GM12891 (cell line): ENCODE results near the gene NPM3.

ENCODE experiments used
- PAX5 ChIP-seq: IDR thresholded peaks from 2 replicates; pipeline ENCODE4 v1.6.1; 2011; ENCODE audit warnings: low read length, moderate library complexity, mild to moderate bottlenecking; ENCODE audit not compliant: insufficient read depth, severe bottlenecking
- POLR2A ChIP-seq: IDR thresholded peaks from 2 replicates; pipeline ENCODE4 v1.6.1; 2011; ENCODE audit warnings: low read depth, low read length, control low read depth
- POLR2AphosphoS5 ChIP-seq: IDR thresholded peaks from 2 replicates; pipeline ENCODE4 v1.6.1; 2011; ENCODE audit warnings: low read depth, low read length, control low read depth
- POU2F2 ChIP-seq: IDR thresholded peaks from 2 replicates; pipeline ENCODE4 v1.6.1; 2011; ENCODE audit warnings: low read depth, mild to moderate bottlenecking, control low read depth, low read length, moderate library complexity
- SPI1 ChIP-seq: IDR thresholded peaks from 2 replicates; pipeline ENCODE4 v1.6.1; 2011; ENCODE audit warnings: low read depth, low read length, control low read depth
- TAF1 ChIP-seq: IDR thresholded peaks from 2 replicates; pipeline ENCODE4 v1.6.1; 2011; ENCODE audit warnings: low read depth, low read length, control low read depth

DNA sequence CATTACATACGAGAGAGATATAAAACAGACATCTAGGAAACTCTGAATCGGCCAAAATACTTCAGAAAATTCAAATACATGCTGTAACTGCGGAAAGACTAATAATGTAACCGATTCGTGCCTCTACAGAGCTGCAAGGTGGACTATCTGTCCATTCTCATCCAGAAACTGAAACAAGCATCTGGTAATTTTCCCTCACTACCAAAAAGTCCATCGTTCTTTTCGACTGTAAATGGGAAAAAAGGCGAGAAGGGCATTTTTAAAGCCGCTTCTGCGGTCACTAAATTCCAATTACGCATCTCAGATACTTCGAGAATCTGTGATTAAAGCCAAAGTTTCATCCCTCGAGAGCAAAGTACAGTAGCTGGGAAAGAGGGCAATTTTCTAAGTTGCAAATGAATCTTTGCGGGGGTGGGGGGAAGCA, 33.7 kb upstream of the NPM3 start:
- no peak for TF ChIP-seq TAF1
- no peak for TF ChIP-seq POLR2AphosphoS5
- TF ChIP-seq POLR2A = no peak
- TF ChIP-seq POU2F2 = no peak
- no peak for TF ChIP-seq PAX5
- TF ChIP-seq SPI1 = no peak
